ENCODE results near the gene ERGIC3. TPM values are rescaled to one million over a fixed set of nuclear protein-coding genes. Genes with fewer than 3 reads are reported as not detected.

The ERGIC3 gene
- total RNA-seq, result 244 and 340 TPM in 2 replicates

GRCh38 chr20:35541783-35542662 is at the start of gene ERGIC3:
Gene ERGIC3, plus strand, starts transcription at chr20:35542078. Its CDS starts 20 bp downstream, at chr20:35542098.

GRCh38 chr20:35529552-35529951 is 12.3 kb upstream of the ERGIC3 start, which contains the start of gene C20orf173:
Gene C20orf173, minus strand, starts transcription at chr20:35529652. Its CDS starts 279 bp downstream, at chr20:35529373.

Other genes with a start within 250 kb of the ERGIC3 start
- gene FAM83C, start 249.7 kb upstream of the ERGIC3 start, total RNA-seq, result not detected in 2 replicates
- gene UQCC1, start 130.1 kb upstream of the ERGIC3 start, total RNA-seq, result 16.6 and 22.0 TPM in 2 replicates
- 0.46 TPM in 1 of 2 replicates, not detected in the other for gene GDF5, start 103.8 kb upstream of the ERGIC3 start, total RNA-seq
- 14.0 and 39.8 TPM in 2 replicates for gene CEP250, start 86.5 kb upstream of the ERGIC3 start, total RNA-seq
- not detected in 2 replicates for gene C20orf173, start 12.4 kb upstream of the ERGIC3 start, total RNA-seq
- gene SPAG4, start 73.8 kb downstream of the ERGIC3 start, total RNA-seq, result 11.2 and 23.4 TPM in 2 replicates
- gene CPNE1, start 122.8 kb downstream of the ERGIC3 start, total RNA-seq, result 109 and 146 TPM in 2 replicates
- gene RBM12, start 122.8 kb downstream of the ERGIC3 start, total RNA-seq, result 53.6 and 58.7 TPM in 2 replicates
- 19.5 and 19.9 TPM in 2 replicates for gene NFS1, start 157.3 kb downstream of the ERGIC3 start, total RNA-seq
- gene ROMO1, start 157.3 kb downstream of the ERGIC3 start, total RNA-seq, result 164 and 382 TPM in 2 replicates
- gene RBM39, start 200.2 kb downstream of the ERGIC3 start, total RNA-seq, result 252 and 284 TPM in 2 replicates
- 25.3 and 25.7 TPM in 2 replicates for gene PHF20, start 229.9 kb downstream of the ERGIC3 start, total RNA-seq